Vagina (tissue), 2 donors: ENCODE measurements around the gene ACSF3.

ENCODE experiments used
- CTCF ChIP-seq, 3 experiments: fragments of 450-650 bp in 2 of 3; fragments of 200-600 bp in 1 of 3; sonication (generic) in 1 of 3; IDR thresholded peaks; one replicate each; pipeline ENCODE4 v1.5.1; 2017 to 2019; ENCODE audit warnings: antibody characterized with exemption in 3 of 3, mild to moderate bottlenecking in 2 of 3, moderate library complexity in 2 of 3
- POLR2A ChIP-seq, 2 donors: fragments of 450-650 bp; IDR thresholded peaks; one replicate each; pipeline ENCODE4 v1.6.1; 2017; ENCODE audit warnings: antibody characterized with exemption in 2 of 2, mild to moderate bottlenecking in 2 of 2, moderate library complexity in 2 of 2

DNA sequence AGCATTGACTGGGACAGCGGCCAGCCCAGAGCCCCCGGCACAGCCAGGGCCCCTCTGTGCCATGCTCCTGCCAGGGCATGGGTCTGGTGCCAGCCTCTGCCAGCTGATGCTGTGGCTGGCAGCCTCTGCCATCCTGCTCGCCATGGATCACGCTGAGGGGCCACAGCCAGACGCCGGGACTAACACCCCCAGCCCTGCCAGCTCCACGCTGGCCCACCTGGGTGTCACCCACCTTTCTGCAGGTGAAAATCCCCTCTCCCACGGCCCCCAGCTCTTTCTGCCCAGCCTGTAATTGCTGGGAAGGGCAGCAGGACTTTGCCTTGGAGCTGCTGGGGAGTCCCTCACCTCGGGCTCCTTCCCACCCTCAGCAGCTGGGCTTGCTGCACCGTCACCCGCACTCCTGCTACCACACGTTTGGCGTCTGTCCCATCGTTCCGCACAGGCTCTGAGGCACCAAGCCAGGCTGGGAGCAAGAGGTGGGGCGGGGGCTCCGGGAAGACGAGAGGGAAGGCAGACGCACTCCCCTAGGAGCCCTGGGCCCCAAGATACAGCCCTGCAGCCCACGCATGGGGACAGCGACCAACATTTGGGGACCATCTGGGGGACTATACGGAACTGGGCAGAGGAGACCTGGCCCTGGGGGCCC is 42.0 kb upstream of the ACSF3 start:
- TF ChIP-seq CTCF (IDR thresholded peaks at IDR 0.05): no peak
- no peak for TF ChIP-seq POLR2A (IDR thresholded peaks at IDR 0.05)
